Suprapubic skin (tissue), 3 donors: ENCODE data around the gene SLC39A2.

Source experiments
- CTCF ChIP-seq, 2 donors: fragments of 200-600 bp in 1 of 2; fragments of 450-650 bp in 1 of 2; sonication (generic) in 1 of 2; IDR thresholded peaks; one replicate each; pipeline ENCODE4 v1.5.1; 2016 to 2019; ENCODE audit warnings: antibody characterized with exemption in 2 of 2, mild to moderate bottlenecking in 1 of 2, moderate library complexity in 1 of 2
- POLR2A ChIP-seq, 2 donors: fragments of 450-650 bp; IDR thresholded peaks; one replicate each; pipeline ENCODE4 v1.6.1; 2017; ENCODE audit warnings: antibody characterized with exemption in 2 of 2, mild to moderate bottlenecking in 2 of 2, moderate library complexity in 2 of 2

- no peak for TF ChIP-seq CTCF (IDR thresholded peaks at IDR 0.05)
- TF ChIP-seq POLR2A (IDR thresholded peaks at IDR 0.05) = no peak
These were observed 27.9 kb downstream of the SLC39A2 start for GRCh38 chr14:21026988-21027315.
